K562 (cell line): Measurements from ENCODE around the gene BRDT. TPM values are rescaled to one million over a fixed set of nuclear protein-coding genes. Genes with fewer than 3 reads are reported as not detected.

Source experiments
- ATAC-seq: fragments of 200-7000 bp; cut with Tn5 transposase; 3 replicates; pipeline ENCODE4 v1.9.1; 2020; ENCODE audit warnings: moderate library complexity
- BruUV-seq: library from RNA; stranded (reverse); fragments of 400-500 nt; replicated peaks from 2 replicates; lab custom pipeline; 2021; lab: Mats Ljungman, UMichigan
- CTCF ChIA-PET: fragments of 300-600 bp; formaldehyde crosslinking; extraction: SDS; loops from one replicate; lab custom pipeline; 2021; ENCODE audit warnings: low intra/inter-chr PET ratio; lab: Yijun Ruan, JAX
- POLR2A ChIA-PET: fragments of 300-600, 350-650 bp; sonication (Branson Sonifier 250); formaldehyde crosslinking; extraction: SDS; loops from one replicate; lab custom pipeline; 2021; ENCODE audit warnings: antibody characterized with exemption, inconsistent platforms; lab: Yijun Ruan, JAX
- DNase-seq, 4 experiments: peaks; one replicate each; pipeline versions ENCODE4 v3.0.0 to v3.0.0-alpha.2; 2011 to 2018; ENCODE audit warnings: low spot score in 3 of 4, mixed read lengths in 3 of 4; ENCODE audit errors: extremely low read depth in 1 of 4
- FAIRE-seq: peaks from 2 replicates; lab custom pipeline; 2011; peaks lifted over from hg19 to GRCh38; lab: Jason Lieb, UNC
- H2AFZ ChIP-seq: 2 replicates; pipeline ENCODE4 v1.6.0; 2011; ENCODE audit warnings: low read depth, low read length, control low read depth, inconsistent platforms
- H3K27ac ChIP-seq: fragments of 200-600 bp; 3 replicates; pipeline ENCODE4 v1.8.0; 2011; ENCODE audit warnings: low read depth, mild to moderate bottlenecking, control low read depth, inconsistent platforms, low read length, moderate library complexity, mixed read lengths; ENCODE audit errors: extremely low read depth
- H3K27me3 ChIP-seq, 2 experiments: fragments of 300-600 bp in 1 of 2; 2 replicates in 1 of 2; 3 replicates in 1 of 2; pipeline versions ENCODE4 v1.6.0 to v1.8.0; 2011; ENCODE audit warnings: inconsistent platforms in 2 of 2, low read length in 2 of 2, mild to moderate bottlenecking in 1 of 2, mixed read lengths in 1 of 2, moderate library complexity in 1 of 2; ENCODE audit not compliant: control insufficient read depth in 2 of 2, insufficient read depth in 2 of 2
- H3K36me3 ChIP-seq: fragments of 300-600 bp; 3 replicates; pipeline ENCODE4 v1.8.0; 2011; ENCODE audit warnings: mild to moderate bottlenecking, low read length, inconsistent platforms; ENCODE audit not compliant: control insufficient read depth, insufficient read depth
- H3K4me1 ChIP-seq, 2 experiments: fragments of 200-600 bp in 1 of 2; replicated peaks in 1 of 2; 2 replicates in 1 of 2; 3 replicates in 1 of 2; pipeline versions ENCODE4 v1.5.1 to v1.8.0; 2011; ENCODE audit warnings: inconsistent platforms in 2 of 2, low read length in 2 of 2, mild to moderate bottlenecking in 1 of 2, mixed read lengths in 1 of 2, moderate library complexity in 1 of 2; ENCODE audit not compliant: control insufficient read depth in 2 of 2, insufficient read depth in 2 of 2
- H3K4me2 ChIP-seq: 2 replicates; pipeline ENCODE4 v1.6.1; 2011; ENCODE audit warnings: low read length, control low read depth, inconsistent platforms, mixed read lengths; ENCODE audit not compliant: insufficient read depth
- H3K4me3 ChIP-seq: fragments of 200-600 bp; sonication (generic), shearing (Covaris generic); 2 replicates; pipeline ENCODE4 v1.5.1; 2016; ENCODE audit warnings: control low read depth, inconsistent platforms
- H3K79me2 ChIP-seq: fragments of 200-600 bp; 3 replicates; pipeline ENCODE4 v1.8.0; 2011; ENCODE audit warnings: low read length, inconsistent platforms; ENCODE audit not compliant: control insufficient read depth, insufficient read depth
- H3K9ac ChIP-seq, 2 experiments: 2 replicates each; pipeline versions ENCODE4 v1.6.0 to v1.6.1; 2011; ENCODE audit warnings: low read depth in 2 of 2, low read length in 2 of 2, control low read depth in 1 of 2, inconsistent platforms in 1 of 2, mild to moderate bottlenecking in 1 of 2, mixed read lengths in 1 of 2; ENCODE audit not compliant: insufficient read depth in 1 of 2
- H3K9me1 ChIP-seq: one replicate; pipeline ENCODE4 v1.6.0; 2011; ENCODE audit warnings: inconsistent platforms, mild to moderate bottlenecking, low read length, moderate library complexity; ENCODE audit not compliant: control insufficient read depth, insufficient read depth
- H3K9me3 ChIP-seq: replicated peaks from 2 replicates; pipeline ENCODE4 v1.5.1; 2011; ENCODE audit warnings: low read depth, low read length, inconsistent platforms; ENCODE audit not compliant: control insufficient read depth, insufficient read depth
- H4K20me1 ChIP-seq: replicated peaks from 2 replicates; pipeline ENCODE4 v1.6.1; 2011; ENCODE audit warnings: low read length, inconsistent platforms, mixed read lengths; ENCODE audit not compliant: control insufficient read depth, insufficient read depth
- CHD2 ChIP-seq: IDR thresholded peaks from 2 replicates; pipeline ENCODE4 v1.6.1; 2011; ENCODE audit warnings: low read depth, low read length
- CLOCK ChIP-seq: fragments of 250-450 bp; sonication (Bioruptor Pico); IDR thresholded peaks from 2 replicates; pipeline ENCODE4 v1.4.0; 2020; ENCODE audit warnings: mild to moderate bottlenecking, moderate library complexity, borderline replicate concordance
- HCFC1 ChIP-seq: IDR thresholded peaks from 2 replicates; pipeline ENCODE4 v1.6.1; 2012; ENCODE audit warnings: low read depth, low read length, improper control_type of control experiment
- HNRNPH1 ChIP-seq: fragments of 200-400 bp; formaldehyde crosslinking; optimal IDR thresholded peaks from 2 replicates; pipeline ENCODE3; 2017; ENCODE audit warnings: low read depth, mild to moderate bottlenecking, low read length, moderate library complexity
- MTA3 ChIP-seq: fragments of 450-650 bp; formaldehyde crosslinking; IDR thresholded peaks from 2 replicates; pipeline ENCODE4 v1.6.1; 2017; ENCODE audit warnings: mild to moderate bottlenecking, borderline replicate concordance
- TAF1 ChIP-seq: IDR thresholded peaks from 2 replicates; pipeline ENCODE4 v1.6.1; 2011; ENCODE audit warnings: mild to moderate bottlenecking, low read length, moderate library complexity; ENCODE audit not compliant: insufficient read depth, control insufficient read depth, severe bottlenecking; ENCODE audit errors: extremely low read depth
- ZBTB17 ChIP-seq: fragments of 450-650 bp; formaldehyde crosslinking; IDR thresholded peaks from 2 replicates; pipeline ENCODE4 v1.4.0; 2020; ENCODE audit warnings: mild to moderate bottlenecking
- WGBS: fragments of 100-300 bp; shearing (Covaris generic); methylation state at CpG from one replicate; pipeline ENCODE4 v1.1.6; 2016; ENCODE audit warnings: low coverage, mixed read lengths; ENCODE audit not compliant: insufficient coverage; ENCODE audit errors: missing lambda C conversion rate; 5-methylcytosine and 5-hydroxymethylcytosine counted together
- in situ Hi-C: fragments of 300-500 bp; cut with MboI; formaldehyde crosslinking; loops from 4 replicates; pipeline ENCODE4 v1.15.0; 2018; ENCODE audit warnings: inconsistent platforms, mixed read lengths
- intact Hi-C: fragments of 100-400 bp; cut with micrococcal nuclease; formaldehyde crosslinking; loops from 2 replicates; pipeline ENCODE4 v1.14.2; 2022
- polyA plus RNA-seq, 8 experiments: library from polyadenylated mRNA; depleted of rRNA in 4 of 8; stranded (reverse) in 5 of 8; unstranded in 3 of 8; fragments of >200 nt; fragmentation: Nextera tagmentation in 2 of 8; fragmentation: Illumina TruSeq in 1 of 8; extraction: Ambion mirVana in 2 of 8; extraction: Trizol in 1 of 8; gene quantifications; 2 replicates each; pipeline versions ENCODE4 v1.2.1 to v1.2.3, GENCODE V29; 2011 to 2014; ENCODE audit warnings: inconsistent platforms in 1 of 8, missing spikeins in 1 of 8
- total RNA-seq, 7 experiments: library from RNA; depleted of rRNA in 6 of 7; stranded (reverse); fragments of >200 nt in 6 of 7; fragmentation: Illumina TruSeq in 2 of 7; extraction: Trizol in 2 of 7; gene quantifications; 2 replicates each; pipeline versions ENCODE4 v1.2.1 to v1.2.3, GENCODE V29; 2011 to 2021; ENCODE audit warnings: low replicate concordance in 1 of 7

The BRDT gene
- total and polyA plus RNA-seq, 9 of the 15 experiments (the other 6 are each of a cell fraction or from before 2014, with no cell fraction given): 0.01 TPM; not detected in 8

- intact Hi-C loops (no loop called here), in situ Hi-C loops (no loop called here)
- no peak overlapping the region for H3K4me3 ChIP-seq
- no TSS peak for BruUV-seq
- H3K4me2 ChIP-seq: no peak overlapping the region
- no peak for ATAC-seq
- DNase-seq: no peak
- peaks cover 4% of the 10 kb centered on the region; the same call in 1 of the 3 replicates for H3K36me3 ChIP-seq
- H2AFZ ChIP-seq: no peak overlapping the region
- no peaks in the 10 kb centered on the region for H3K9me3 ChIP-seq
- no peak for TF ChIP-seq ZBTB17
- no peaks in the 10 kb centered on the region for H3K9me1 ChIP-seq
- CTCF ChIA-PET: no interaction called here
- POLR2A ChIA-PET: no interaction called here
- no peak overlapping the region for H3K27ac ChIP-seq
- no peak overlapping the region for H3K9ac ChIP-seq
- H3K4me1 ChIP-seq: peaks cover 0 to 3% of the 10 kb centered on the region in 2 experiments; a peak in 1 of 5 replicates
- no peaks in the 10 kb centered on the region for H3K27me3 ChIP-seq
- no peaks in the 10 kb centered on the region; the same call in 1 of the 2 replicates for H4K20me1 ChIP-seq
- no peak for FAIRE-seq
- peaks cover 40% of the 10 kb centered on the region for H3K79me2 ChIP-seq
These were observed 48.0 kb upstream of the BRDT start for GRCh38 chr1:91901231-91901630.

- no peak for ATAC-seq
- Histone ChIP-seq H3K4me2 (no peak overlapping the region), H3K79me2 (no peaks in the 10 kb centered on the region), H3K9me1 (no peaks in the 10 kb centered on the region), H3K36me3 (no peaks in the 10 kb centered on the region), H3K4me1 (peaks cover 0 to 2% of the 10 kb centered on the region in 2 experiments; a peak in 2 of 5 replicates), H3K9me3 (no peaks in the 10 kb centered on the region), H4K20me1 (no peaks in the 10 kb centered on the region), H3K9ac (no peak overlapping the region), H3K4me3 (no peak overlapping the region), H2AFZ (no peak overlapping the region), H3K27ac (no peak overlapping the region), H3K27me3 (no peaks in the 10 kb centered on the region)
- no TSS peak for BruUV-seq
- POLR2A ChIA-PET: no interaction called here
- DNase-seq: no peak
- FAIRE-seq: no peak
- CTCF ChIA-PET: no interaction called here
- WGBS: 29% methylated on average over 1 of the region's 1 CpG
- intact Hi-C loops: no loop called here
- TF ChIP-seq HNRNPH1 (no peak), CLOCK (CRISPR knock-in tag) (no peak), MTA3 (no peak), CHD2 (no peak), TAF1 (no peak), HCFC1 (no peak)
- in situ Hi-C loops: no loop called here
These were observed 36.9 kb upstream of the BRDT start for GRCh38 chr1:91912266-91912665.
